ENCODE measurements around the gene AFF3.

DNA sequence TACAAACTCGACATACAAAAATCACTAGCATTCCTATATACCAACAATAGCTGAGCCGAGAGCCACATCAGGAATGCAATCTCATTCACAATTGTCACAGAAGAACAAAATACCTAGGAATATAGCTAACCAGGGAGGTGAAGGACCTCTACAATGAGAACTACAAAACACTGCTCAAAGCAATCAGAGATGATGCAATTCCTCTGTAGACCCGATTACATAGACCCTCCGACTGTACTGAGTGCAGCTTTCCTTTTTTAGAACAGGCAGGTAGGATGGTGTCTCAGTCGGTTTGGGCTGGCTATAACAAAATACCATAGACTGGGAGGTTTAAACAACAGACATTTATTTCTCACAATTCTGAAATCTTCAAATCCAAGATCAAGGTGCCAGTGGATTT lies 513.1 kb downstream of the AFF3 start:
- TF ChIP-seq POLR2A (IDR thresholded peaks at IDR 0.05): no peak
- TF ChIP-seq, protein P1, sequence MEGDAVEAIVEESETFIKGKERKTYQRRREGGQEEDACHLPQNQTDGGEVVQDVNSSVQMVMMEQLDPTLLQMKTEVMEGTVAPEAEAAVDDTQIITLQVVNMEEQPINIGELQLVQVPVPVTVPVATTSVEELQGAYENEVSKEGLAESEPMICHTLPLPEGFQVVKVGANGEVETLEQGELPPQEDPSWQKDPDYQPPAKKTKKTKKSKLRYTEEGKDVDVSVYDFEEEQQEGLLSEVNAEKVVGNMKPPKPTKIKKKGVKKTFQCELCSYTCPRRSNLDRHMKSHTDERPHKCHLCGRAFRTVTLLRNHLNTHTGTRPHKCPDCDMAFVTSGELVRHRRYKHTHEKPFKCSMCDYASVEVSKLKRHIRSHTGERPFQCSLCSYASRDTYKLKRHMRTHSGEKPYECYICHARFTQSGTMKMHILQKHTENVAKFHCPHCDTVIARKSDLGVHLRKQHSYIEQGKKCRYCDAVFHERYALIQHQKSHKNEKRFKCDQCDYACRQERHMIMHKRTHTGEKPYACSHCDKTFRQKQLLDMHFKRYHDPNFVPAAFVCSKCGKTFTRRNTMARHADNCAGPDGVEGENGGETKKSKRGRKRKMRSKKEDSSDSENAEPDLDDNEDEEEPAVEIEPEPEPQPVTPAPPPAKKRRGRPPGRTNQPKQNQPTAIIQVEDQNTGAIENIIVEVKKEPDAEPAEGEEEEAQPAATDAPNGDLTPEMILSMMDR (IDR thresholded peaks at IDR 0.05): no peak
